ENCODE data around the gene NFILZ.
"Not testable (repeated sequence)": the region's sequence is repeated elsewhere in the genome, so short reads cannot be mapped to it uniquely, and the experiment has no call there.

Gene NFILZ

GRCh38 chr19:8618751-8619150 is 11.7 kb upstream of the NFILZ start:
- TF ChIP-seq CTCF (IDR thresholded peaks at IDR 0.05; ENCODE audit: low read depth, low read length, missing control alignments): no peak
- Histone ChIP-seq H3K4me3 (ENCODE audit: low read depth, low read length) (no peak overlapping the region), H3K27ac (no peak overlapping the region), H3K36me3 (replicated peaks) (no peaks in the 10 kb centered on the region), H3K27me3 (replicated peaks) (no peaks in the 10 kb centered on the region)
- in situ Hi-C loops (cut with HindIII; ENCODE audit: low pct_ligation_motif_present, low sequenced_read_pairs): no loop called here
- no peak for DNase-seq

- DNase-seq; in situ Hi-C loops (cut with HindIII; ENCODE audit: low pct_ligation_motif_present, low sequenced_read_pairs): not testable (repeated sequence)
- peak; percentile 55 for TF ChIP-seq CTCF (IDR thresholded peaks at IDR 0.05; ENCODE audit: low read depth, low read length, missing control alignments)
Observed at GRCh38 chr19:8622886-8623285, 7.5 kb upstream of the NFILZ start.

GRCh38 chr19:8626842-8627241 is 3.6 kb upstream of the NFILZ start:
- H3K27me3 ChIP-seq (replicated peaks): no peaks in the 10 kb centered on the region
- DNase-seq: no peak
- H3K27ac ChIP-seq: no peak overlapping the region
- TF ChIP-seq CTCF (IDR thresholded peaks at IDR 0.05; ENCODE audit: low read depth, low read length, missing control alignments): no peak
- H3K36me3 ChIP-seq (replicated peaks): no peaks in the 10 kb centered on the region
- in situ Hi-C loops (cut with HindIII; ENCODE audit: low pct_ligation_motif_present, low sequenced_read_pairs): no loop called here
- no peak overlapping the region for H3K4me3 ChIP-seq (ENCODE audit: low read depth, low read length)

More at GRCh38 chr19:8622886-8623285, 7.5 kb upstream of the NFILZ start:
- H3K4me3 ChIP-seq (ENCODE audit: low read depth, low read length); H3K27ac ChIP-seq; H3K27me3 ChIP-seq (replicated peaks); H3K36me3 ChIP-seq (replicated peaks): not testable (repeated sequence)

GRCh38 chr19:8629184-8629583 is 1.2 kb upstream of the NFILZ start:
- TF ChIP-seq CTCF (IDR thresholded peaks at IDR 0.05; ENCODE audit: low read depth, low read length, missing control alignments): no peak
- Histone ChIP-seq H3K27me3 (replicated peaks) (no peaks in the 10 kb centered on the region), H3K36me3 (replicated peaks) (no peaks in the 10 kb centered on the region), H3K4me3 (ENCODE audit: low read depth, low read length) (no peak overlapping the region), H3K27ac (no peak overlapping the region)
- in situ Hi-C loops (cut with HindIII; ENCODE audit: low pct_ligation_motif_present, low sequenced_read_pairs): no loop called here
- no peak for DNase-seq

- Histone ChIP-seq H3K27me3 (replicated peaks) (no peaks in the 10 kb centered on the region), H3K36me3 (replicated peaks) (no peaks in the 10 kb centered on the region), H3K4me3 (ENCODE audit: low read depth, low read length) (no peak overlapping the region), H3K27ac (no peak overlapping the region)
- no peak for TF ChIP-seq CTCF (IDR thresholded peaks at IDR 0.05; ENCODE audit: low read depth, low read length, missing control alignments)
- in situ Hi-C loops (cut with HindIII; ENCODE audit: low pct_ligation_motif_present, low sequenced_read_pairs): no loop called here
- DNase-seq: no peak
Observed at GRCh38 chr19:8630796-8631424, 477 bp downstream of the NFILZ start.

GRCh38 chr19:8631425-8631819 is 989 bp downstream of the NFILZ start:
- no peak overlapping the region for H3K27ac ChIP-seq
- H3K4me3 ChIP-seq (ENCODE audit: low read depth, low read length): no peak overlapping the region
- TF ChIP-seq CTCF (IDR thresholded peaks at IDR 0.05; ENCODE audit: low read depth, low read length, missing control alignments): no peak
- in situ Hi-C loops (cut with HindIII; ENCODE audit: low pct_ligation_motif_present, low sequenced_read_pairs): no loop called here
- no peaks in the 10 kb centered on the region for H3K36me3 ChIP-seq (replicated peaks)
- peak; percentile 83 for DNase-seq
- H3K27me3 ChIP-seq (replicated peaks): no peaks in the 10 kb centered on the region

All from brain microvascular endothelial cell (primary cell).